HepG2 (cell line): Measurements from ENCODE around the gene PPP2R5B. TPM values are rescaled to one million over a fixed set of nuclear protein-coding genes. Genes with fewer than 3 reads are reported as not detected.

ENCODE experiments used
- ERF ChIP-seq: IDR thresholded peaks from 2 replicates; pipeline ENCODE4 v1.6.1; 2018; ENCODE audit warnings: missing biosample characterization, missing genetic modification reagents
- ETV5 ChIP-seq: IDR thresholded peaks from 2 replicates; pipeline ENCODE4 v1.6.1; 2018; ENCODE audit warnings: missing biosample characterization, missing genetic modification reagents, inconsistent platforms, borderline replicate concordance
- HMG20A ChIP-seq: IDR thresholded peaks from 2 replicates; pipeline ENCODE4 v1.6.1; 2016; ENCODE audit warnings: borderline replicate concordance
- MEIS1 ChIP-seq: sonication (generic); formaldehyde crosslinking; IDR thresholded peaks from 2 replicates; pipeline ENCODE4 v1.9.0; 2021; ENCODE audit warnings: mild to moderate bottlenecking, missing genetic modification reagents, moderate library complexity, borderline replicate concordance
- REXO4 ChIP-seq: sonication (generic); formaldehyde crosslinking; IDR thresholded peaks from 2 replicates; pipeline ENCODE4 v1.8.0; 2022; ENCODE audit warnings: missing genetic modification reagents, mild to moderate bottlenecking, borderline replicate concordance
- RNF2 ChIP-seq: fragments of 450-650 bp; conservative IDR thresholded peaks from 2 replicates; pipeline ENCODE4 v1.6.1; 2016; ENCODE audit warnings: low read depth
- TRIM24 ChIP-seq: sonication (generic); formaldehyde crosslinking; IDR thresholded peaks from 2 replicates; pipeline ENCODE4 v1.8.0; 2022; ENCODE audit warnings: mild to moderate bottlenecking, missing genetic modification reagents
- ZKSCAN5 ChIP-seq: sonication (generic); formaldehyde crosslinking; IDR thresholded peaks from 2 replicates; pipeline ENCODE4 v1.5.1; 2020; ENCODE audit warnings: mild to moderate bottlenecking, missing genetic modification reagents
- ZNF383 ChIP-seq: sonication (generic); formaldehyde crosslinking; IDR thresholded peaks from 2 replicates; pipeline ENCODE4 v1.4.0; 2020; ENCODE audit warnings: missing genetic modification reagents, mild to moderate bottlenecking, borderline replicate concordance
- polyA plus RNA-seq, 8 experiments: library from polyadenylated mRNA; depleted of rRNA in 3 of 8; stranded (reverse) in 7 of 8; unstranded in 1 of 8; fragments of >200 nt; fragmentation: Illumina TruSeq in 4 of 8; extraction: Trizol in 4 of 8; gene quantifications; 2 replicates each; pipeline versions ENCODE4 v1.2.1 to v1.2.3, GENCODE V29; 2011 to 2016; ENCODE audit warnings: low read depth in 4 of 8, missing spikeins in 1 of 8, mixed read lengths in 1 of 8; ENCODE audit not compliant: insufficient read depth in 1 of 8
- total RNA-seq, 5 experiments: library from RNA; depleted of rRNA; stranded (reverse); fragments of >200 nt; fragmentation: Illumina TruSeq; extraction: Trizol; gene quantifications; 2 replicates each; pipeline ENCODE4 v1.2.3, GENCODE V29; 2016; ENCODE audit warnings: low read depth in 1 of 5
- TF ChIP-seq, protein P1 (sequence below): sonication (generic); formaldehyde crosslinking; IDR thresholded peaks from 2 replicates; pipeline ENCODE4 v1.4.0; 2020; ENCODE audit warnings: low read depth, mild to moderate bottlenecking, missing genetic modification reagents
- TF ChIP-seq, protein P2 (sequence below): sonication (generic); formaldehyde crosslinking; IDR thresholded peaks from 2 replicates; pipeline ENCODE4 v1.4.0; 2020; ENCODE audit warnings: missing genetic modification reagents, borderline replicate concordance
- TF ChIP-seq, protein P3 (sequence below): IDR thresholded peaks from 2 replicates; pipeline ENCODE4 v1.6.1; 2016; ENCODE audit warnings: missing biosample characterization, missing genetic modification reagents, low read depth
- TF ChIP-seq, protein P4 (sequence below): IDR thresholded peaks from 2 replicates; pipeline ENCODE4 v1.6.1; 2016; ENCODE audit warnings: missing compliant biosample characterization, missing genetic modification reagents, borderline replicate concordance
- TF ChIP-seq, protein P5 (sequence below): fragments of 450-650 bp; IDR thresholded peaks from 2 replicates; pipeline ENCODE4 v1.6.1; 2017
- TF ChIP-seq, protein P6 (sequence below): IDR thresholded peaks from 2 replicates; pipeline ENCODE4 v1.6.1; 2016; ENCODE audit warnings: low read depth, control low read depth

The PPP2R5B gene
- total and polyA plus RNA-seq, 2 of the 13 experiments (the other 11 are each of a cell fraction or from before 2014, with no cell fraction given): 2.3 to 8.3 TPM

DNA sequence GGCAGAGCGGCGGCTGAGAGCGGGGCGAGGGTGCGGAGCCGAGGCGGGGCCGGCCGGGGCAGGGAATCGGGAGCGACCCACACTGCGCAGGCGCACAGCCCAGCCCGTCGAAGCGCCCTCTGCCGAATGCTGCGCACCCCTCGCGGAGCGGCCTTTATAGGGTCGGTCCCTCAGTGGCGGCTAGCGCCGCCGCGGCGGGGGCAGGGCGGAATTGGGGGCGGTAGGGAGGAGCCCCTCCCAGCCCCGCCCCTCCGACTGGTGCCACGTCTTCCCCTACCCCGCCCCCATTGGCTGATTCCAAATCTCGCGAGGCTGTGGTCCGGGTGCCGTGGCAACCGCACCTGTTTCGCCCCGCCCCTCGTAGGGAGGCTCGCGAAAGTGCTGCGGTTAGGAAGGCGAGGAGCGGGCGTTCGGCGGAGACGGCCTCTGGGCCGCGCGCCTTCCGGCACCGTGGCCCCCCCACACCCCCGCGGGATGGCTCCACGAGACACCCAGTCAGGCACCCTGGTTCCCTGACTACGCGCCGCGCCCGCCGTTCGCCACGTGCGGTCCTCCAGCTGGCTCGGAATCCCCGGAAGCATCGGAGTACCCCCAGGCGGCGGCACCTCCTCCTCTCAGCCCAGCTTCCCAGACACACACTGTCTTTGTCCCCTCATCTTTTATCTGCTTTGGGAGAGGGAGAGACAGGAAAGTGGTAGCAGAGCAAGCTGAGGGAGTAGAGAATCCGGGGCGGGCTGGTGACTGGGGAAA, 45.8 kb upstream of the PPP2R5B start, which contains the start of gene EHD1 (continued):
- no peak for TF ChIP-seq ZKSCAN5 (CRISPR knock-in tag)
- TF ChIP-seq TRIM24: no peak
- TF ChIP-seq HMG20A (CRISPR knock-in tag): no peak
- TF ChIP-seq, protein P1, sequence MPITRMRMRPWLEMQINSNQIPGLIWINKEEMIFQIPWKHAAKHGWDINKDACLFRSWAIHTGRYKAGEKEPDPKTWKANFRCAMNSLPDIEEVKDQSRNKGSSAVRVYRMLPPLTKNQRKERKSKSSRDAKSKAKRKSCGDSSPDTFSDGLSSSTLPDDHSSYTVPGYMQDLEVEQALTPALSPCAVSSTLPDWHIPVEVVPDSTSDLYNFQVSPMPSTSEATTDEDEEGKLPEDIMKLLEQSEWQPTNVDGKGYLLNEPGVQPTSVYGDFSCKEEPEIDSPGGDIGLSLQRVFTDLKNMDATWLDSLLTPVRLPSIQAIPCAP: no peak
- TF ChIP-seq ZNF383: 0 out of 2 replicates have a peak, but pooled peaks have one; percentile 59
- peak; percentile 67 for TF ChIP-seq ERF (CRISPR knock-in tag)
- TF ChIP-seq, protein P2, sequence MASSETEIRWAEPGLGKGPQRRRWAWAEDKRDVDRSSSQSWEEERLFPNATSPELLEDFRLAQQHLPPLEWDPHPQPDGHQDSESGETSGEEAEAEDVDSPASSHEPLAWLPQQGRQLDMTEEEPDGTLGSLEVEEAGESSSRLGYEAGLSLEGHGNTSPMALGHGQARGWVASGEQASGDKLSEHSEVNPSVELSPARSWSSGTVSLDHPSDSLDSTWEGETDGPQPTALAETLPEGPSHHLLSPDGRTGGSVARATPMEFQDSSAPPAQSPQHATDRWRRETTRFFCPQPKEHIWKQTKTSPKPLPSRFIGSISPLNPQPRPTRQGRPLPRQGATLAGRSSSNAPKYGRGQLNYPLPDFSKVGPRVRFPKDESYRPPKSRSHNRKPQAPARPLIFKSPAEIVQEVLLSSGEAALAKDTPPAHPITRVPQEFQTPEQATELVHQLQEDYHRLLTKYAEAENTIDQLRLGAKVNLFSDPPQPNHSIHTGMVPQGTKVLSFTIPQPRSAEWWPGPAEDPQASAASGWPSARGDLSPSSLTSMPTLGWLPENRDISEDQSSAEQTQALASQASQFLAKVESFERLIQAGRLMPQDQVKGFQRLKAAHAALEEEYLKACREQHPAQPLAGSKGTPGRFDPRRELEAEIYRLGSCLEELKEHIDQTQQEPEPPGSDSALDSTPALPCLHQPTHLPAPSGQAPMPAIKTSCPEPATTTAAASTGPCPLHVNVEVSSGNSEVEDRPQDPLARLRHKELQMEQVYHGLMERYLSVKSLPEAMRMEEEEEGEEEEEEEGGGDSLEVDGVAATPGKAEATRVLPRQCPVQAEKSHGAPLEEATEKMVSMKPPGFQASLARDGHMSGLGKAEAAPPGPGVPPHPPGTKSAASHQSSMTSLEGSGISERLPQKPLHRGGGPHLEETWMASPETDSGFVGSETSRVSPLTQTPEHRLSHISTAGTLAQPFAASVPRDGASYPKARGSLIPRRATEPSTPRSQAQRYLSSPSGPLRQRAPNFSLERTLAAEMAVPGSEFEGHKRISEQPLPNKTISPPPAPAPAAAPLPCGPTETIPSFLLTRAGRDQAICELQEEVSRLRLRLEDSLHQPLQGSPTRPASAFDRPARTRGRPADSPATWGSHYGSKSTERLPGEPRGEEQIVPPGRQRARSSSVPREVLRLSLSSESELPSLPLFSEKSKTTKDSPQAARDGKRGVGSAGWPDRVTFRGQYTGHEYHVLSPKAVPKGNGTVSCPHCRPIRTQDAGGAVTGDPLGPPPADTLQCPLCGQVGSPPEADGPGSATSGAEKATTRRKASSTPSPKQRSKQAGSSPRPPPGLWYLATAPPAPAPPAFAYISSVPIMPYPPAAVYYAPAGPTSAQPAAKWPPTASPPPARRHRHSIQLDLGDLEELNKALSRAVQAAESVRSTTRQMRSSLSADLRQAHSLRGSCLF (CRISPR knock-in tag): no peak
- TF ChIP-seq RNF2: no peak
- TF ChIP-seq, protein P3, sequence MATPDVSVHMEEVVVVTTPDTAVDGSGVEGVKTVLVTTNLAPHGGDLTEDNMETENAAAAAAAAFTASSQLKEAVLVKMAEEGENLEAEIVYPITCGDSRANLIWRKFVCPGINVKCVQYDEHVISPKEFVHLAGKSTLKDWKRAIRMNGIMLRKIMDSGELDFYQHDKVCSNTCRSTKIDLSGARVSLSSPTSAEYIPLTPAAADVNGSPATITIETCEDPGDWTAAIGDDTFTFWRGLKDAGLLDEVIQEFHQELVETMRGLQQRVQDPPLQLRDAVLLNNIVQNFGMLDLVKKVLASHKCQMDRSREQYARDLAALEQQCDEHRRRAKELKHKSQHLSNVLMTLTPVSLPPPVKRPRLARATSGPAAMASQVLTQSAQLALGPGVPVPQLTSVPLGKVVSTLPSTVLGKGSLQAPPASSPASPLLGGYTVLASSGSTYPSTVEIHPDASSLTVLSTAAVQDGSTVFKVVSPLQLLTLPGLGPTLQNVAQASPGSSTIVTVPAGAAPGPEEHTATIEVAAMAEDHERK: no peak
- TF ChIP-seq, protein P4, sequence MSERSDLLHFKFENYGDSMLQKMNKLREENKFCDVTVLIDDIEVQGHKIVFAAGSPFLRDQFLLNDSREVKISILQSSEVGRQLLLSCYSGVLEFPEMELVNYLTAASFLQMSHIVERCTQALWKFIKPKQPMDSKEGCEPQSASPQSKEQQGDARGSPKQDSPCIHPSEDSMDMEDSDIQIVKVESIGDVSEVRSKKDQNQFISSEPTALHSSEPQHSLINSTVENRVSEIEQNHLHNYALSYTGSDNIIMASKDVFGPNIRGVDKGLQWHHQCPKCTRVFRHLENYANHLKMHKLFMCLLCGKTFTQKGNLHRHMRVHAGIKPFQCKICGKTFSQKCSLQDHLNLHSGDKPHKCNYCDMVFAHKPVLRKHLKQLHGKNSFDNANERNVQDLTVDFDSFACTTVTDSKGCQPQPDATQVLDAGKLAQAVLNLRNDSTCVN: 0 out of 2 replicates have a peak, but pooled peaks have one; percentile 21
- TF ChIP-seq, protein P5, sequence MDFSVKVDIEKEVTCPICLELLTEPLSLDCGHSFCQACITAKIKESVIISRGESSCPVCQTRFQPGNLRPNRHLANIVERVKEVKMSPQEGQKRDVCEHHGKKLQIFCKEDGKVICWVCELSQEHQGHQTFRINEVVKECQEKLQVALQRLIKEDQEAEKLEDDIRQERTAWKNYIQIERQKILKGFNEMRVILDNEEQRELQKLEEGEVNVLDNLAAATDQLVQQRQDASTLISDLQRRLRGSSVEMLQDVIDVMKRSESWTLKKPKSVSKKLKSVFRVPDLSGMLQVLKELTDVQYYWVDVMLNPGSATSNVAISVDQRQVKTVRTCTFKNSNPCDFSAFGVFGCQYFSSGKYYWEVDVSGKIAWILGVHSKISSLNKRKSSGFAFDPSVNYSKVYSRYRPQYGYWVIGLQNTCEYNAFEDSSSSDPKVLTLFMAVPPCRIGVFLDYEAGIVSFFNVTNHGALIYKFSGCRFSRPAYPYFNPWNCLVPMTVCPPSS: no peak
- TF ChIP-seq ETV5: peak; percentile 71
- TF ChIP-seq REXO4 (CRISPR knock-in tag): no peak
- TF ChIP-seq MEIS1: peak; percentile 79; the same call in 1 of the 2 replicates
- TF ChIP-seq, protein P6, sequence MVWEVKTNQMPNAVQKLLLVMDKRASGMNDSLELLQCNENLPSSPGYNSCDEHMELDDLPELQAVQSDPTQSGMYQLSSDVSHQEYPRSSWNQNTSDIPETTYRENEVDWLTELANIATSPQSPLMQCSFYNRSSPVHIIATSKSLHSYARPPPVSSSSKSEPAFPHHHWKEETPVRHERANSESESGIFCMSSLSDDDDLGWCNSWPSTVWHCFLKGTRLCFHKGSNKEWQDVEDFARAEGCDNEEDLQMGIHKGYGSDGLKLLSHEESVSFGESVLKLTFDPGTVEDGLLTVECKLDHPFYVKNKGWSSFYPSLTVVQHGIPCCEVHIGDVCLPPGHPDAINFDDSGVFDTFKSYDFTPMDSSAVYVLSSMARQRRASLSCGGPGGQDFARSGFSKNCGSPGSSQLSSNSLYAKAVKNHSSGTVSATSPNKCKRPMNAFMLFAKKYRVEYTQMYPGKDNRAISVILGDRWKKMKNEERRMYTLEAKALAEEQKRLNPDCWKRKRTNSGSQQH: 0 out of 2 replicates have a peak, but pooled peaks have one; percentile 17
